HepG2 (cell line): ENCODE measurements around the gene SPNS1. TPM values are rescaled to one million over a fixed set of nuclear protein-coding genes. Genes with fewer than 3 reads are reported as not detected.

Experiments used
- CBFB ChIP-seq: sonication (generic); formaldehyde crosslinking; IDR thresholded peaks from 2 replicates; pipeline ENCODE4 v1.4.0; 2020; ENCODE audit warnings: missing genetic modification reagents
- DNMT1 ChIP-seq: sonication (generic); formaldehyde crosslinking; IDR thresholded peaks from 2 replicates; pipeline ENCODE4 v1.5.1; 2020; ENCODE audit warnings: mild to moderate bottlenecking, missing genetic modification reagents
- EEA1 ChIP-seq: sonication (generic); formaldehyde crosslinking; IDR thresholded peaks from 2 replicates; pipeline ENCODE4 v1.5.1; 2020; ENCODE audit warnings: mild to moderate bottlenecking, missing genetic modification reagents, borderline replicate concordance
- ELF3 ChIP-seq: IDR thresholded peaks from 2 replicates; pipeline ENCODE4 v1.6.1; 2016; ENCODE audit warnings: missing genetic modification reagents, missing compliant biosample characterization
- HIVEP1 ChIP-seq: sonication (generic); formaldehyde crosslinking; IDR thresholded peaks from 2 replicates; pipeline ENCODE4 v1.4.0; 2020; ENCODE audit warnings: mild to moderate bottlenecking, missing genetic modification reagents
- HMGXB3 ChIP-seq: sonication (generic); formaldehyde crosslinking; IDR thresholded peaks from 2 replicates; pipeline ENCODE4 v1.4.0; 2020; ENCODE audit warnings: missing genetic modification reagents, borderline replicate concordance
- JDP2 ChIP-seq: sonication (generic); formaldehyde crosslinking; IDR thresholded peaks from 2 replicates; pipeline ENCODE4 v1.8.1; 2022; ENCODE audit warnings: missing genetic modification reagents, borderline replicate concordance
- KDM4B ChIP-seq: sonication (generic); formaldehyde crosslinking; IDR thresholded peaks from 2 replicates; pipeline ENCODE4 v1.4.0; 2020; ENCODE audit warnings: missing genetic modification reagents
- KMT2A ChIP-seq: sonication (generic); formaldehyde crosslinking; IDR thresholded peaks from 2 replicates; pipeline ENCODE4 v1.4.0; 2020; ENCODE audit warnings: missing genetic modification reagents
- NFYC ChIP-seq: IDR thresholded peaks from 2 replicates; pipeline ENCODE4 v1.6.1; 2016; ENCODE audit warnings: missing genetic modification reagents, missing compliant biosample characterization
- NR0B2 ChIP-seq: sonication (generic); formaldehyde crosslinking; IDR thresholded peaks from 2 replicates; pipeline ENCODE4 v1.4.0; 2020; ENCODE audit warnings: mild to moderate bottlenecking, missing genetic modification reagents
- RFX1 ChIP-seq: fragments of 450-650 bp; IDR thresholded peaks from 2 replicates; pipeline ENCODE4 v1.6.1; 2017
- SMARCE1 ChIP-seq: fragments of 450-650 bp; IDR thresholded peaks from 2 replicates; pipeline ENCODE4 v1.6.1; 2017; ENCODE audit warnings: borderline replicate concordance
- SOX13 ChIP-seq, 3 experiments: fragments of 450-650 bp in 1 of 3; sonication (generic) in 1 of 3; formaldehyde crosslinking in 1 of 3; IDR thresholded peaks in 2 of 3; conservative IDR thresholded peaks in 1 of 3; 2 replicates each; pipeline versions ENCODE4 v1.5.0 to v1.6.1; 2016 to 2020; ENCODE audit warnings: antibody characterized with exemption in 1 of 3, mild to moderate bottlenecking in 1 of 3, missing compliant biosample characterization in 1 of 3, missing genetic modification reagents in 1 of 3, moderate library complexity in 1 of 3
- THYN1 ChIP-seq: sonication (generic); formaldehyde crosslinking; IDR thresholded peaks from 2 replicates; pipeline ENCODE4 v1.8.1; 2023; ENCODE audit warnings: low read depth, mild to moderate bottlenecking, moderate library complexity, missing genetic modification reagents, borderline replicate concordance
- TOPORS ChIP-seq: sonication (generic); formaldehyde crosslinking; IDR thresholded peaks from 2 replicates; pipeline ENCODE4 v1.8.0; 2023; ENCODE audit warnings: mild to moderate bottlenecking, missing genetic modification reagents
- ZFP36L1 ChIP-seq: sonication (generic); formaldehyde crosslinking; IDR thresholded peaks from 2 replicates; pipeline ENCODE4 v1.8.0; 2022; ENCODE audit warnings: mild to moderate bottlenecking, missing genetic modification reagents, moderate library complexity
- ZMAT5 ChIP-seq: sonication (generic); formaldehyde crosslinking; IDR thresholded peaks from 2 replicates; pipeline ENCODE4 v1.5.0; 2020; ENCODE audit warnings: mild to moderate bottlenecking, low read depth, missing genetic modification reagents, borderline replicate concordance
- ZNF18 ChIP-seq: sonication (generic); formaldehyde crosslinking; IDR thresholded peaks from 2 replicates; pipeline ENCODE4 v1.8.0; 2022; ENCODE audit warnings: mild to moderate bottlenecking, missing genetic modification reagents; ENCODE audit not compliant: insufficient replicate concordance
- ZNF24 ChIP-seq: fragments of 450-650 bp; IDR thresholded peaks from 2 replicates; pipeline ENCODE4 v1.6.1; 2017; ENCODE audit warnings: antibody characterized with exemption, mild to moderate bottlenecking
- ZNF44 ChIP-seq: sonication (generic); formaldehyde crosslinking; IDR thresholded peaks from 2 replicates; pipeline ENCODE4 v1.5.1; 2020; ENCODE audit warnings: mild to moderate bottlenecking, missing genetic modification reagents
- ZNF543 ChIP-seq: sonication (generic); formaldehyde crosslinking; IDR thresholded peaks from 2 replicates; pipeline ENCODE4 v1.4.0; 2020; ENCODE audit warnings: mild to moderate bottlenecking, missing genetic modification reagents
- ZNF713 ChIP-seq: sonication (generic); formaldehyde crosslinking; IDR thresholded peaks from 2 replicates; pipeline ENCODE4 v1.4.0; 2020; ENCODE audit warnings: mild to moderate bottlenecking, missing genetic modification reagents
- ZSCAN25 ChIP-seq: sonication (generic); formaldehyde crosslinking; IDR thresholded peaks from 2 replicates; pipeline ENCODE4 v1.8.0; 2022; ENCODE audit warnings: mild to moderate bottlenecking, missing genetic modification reagents
- polyA plus RNA-seq, 8 experiments: library from polyadenylated mRNA; depleted of rRNA in 3 of 8; stranded (reverse) in 7 of 8; unstranded in 1 of 8; fragments of >200 nt; fragmentation: Illumina TruSeq in 4 of 8; extraction: Trizol in 4 of 8; gene quantifications; 2 replicates each; pipeline versions ENCODE4 v1.2.1 to v1.2.3, GENCODE V29; 2011 to 2016; ENCODE audit warnings: low read depth in 4 of 8, missing spikeins in 1 of 8, mixed read lengths in 1 of 8; ENCODE audit not compliant: insufficient read depth in 1 of 8
- total RNA-seq, 5 experiments: library from RNA; depleted of rRNA; stranded (reverse); fragments of >200 nt; fragmentation: Illumina TruSeq; extraction: Trizol; gene quantifications; 2 replicates each; pipeline ENCODE4 v1.2.3, GENCODE V29; 2016; ENCODE audit warnings: low read depth in 1 of 5

Gene SPNS1
- total and polyA plus RNA-seq, 2 of the 13 experiments (the other 11 are each of a cell fraction or from before 2014, with no cell fraction given): 25.6 to 38.8 TPM

GRCh38 chr16:28974437-28975157 lies at the start of gene SPNS1 (continued):
- TF ChIP-seq ZNF713 (CRISPR knock-in tag): no peak
- peak; percentile 74 for TF ChIP-seq ZNF543 (CRISPR knock-in tag)
- TF ChIP-seq SOX13 (IDR thresholded peaks at IDR 0.05): no peak
- peak in 1 of 2 experiments; percentile 63; a peak in 2 of 4 replicates for TF ChIP-seq SOX13 (CRISPR knock-in tag; conservative IDR thresholded peaks at IDR 0.05 in 1 of 2, IDR thresholded peaks at IDR 0.05 in 1 of 2)
- no peak for TF ChIP-seq THYN1 (CRISPR knock-in tag)
- no peak for TF ChIP-seq ZNF24
- peak; percentile 71; the same call in 1 of the 2 replicates for TF ChIP-seq RFX1
- peak; percentile 42; the same call in 1 of the 2 replicates for TF ChIP-seq ELF3 (CRISPR knock-in tag)
- TF ChIP-seq ZFP36L1 (CRISPR knock-in tag): peak; percentile 96
- no peak; the same call in 1 of the 2 replicates for TF ChIP-seq ZMAT5
- TF ChIP-seq JDP2: no peak; the same call in 1 of the 2 replicates
- peak; percentile 88; the same call in 1 of the 2 replicates for TF ChIP-seq NR0B2 (CRISPR knock-in tag)
- peak; percentile 97 for TF ChIP-seq KDM4B (CRISPR knock-in tag)
- TF ChIP-seq TOPORS (CRISPR knock-in tag): no peak
- peak; percentile 92 for TF ChIP-seq CBFB (CRISPR knock-in tag)
- TF ChIP-seq EEA1: no peak
- peak; percentile 86 for TF ChIP-seq ZNF18 (CRISPR knock-in tag)
- TF ChIP-seq HMGXB3 (CRISPR knock-in tag): peak; percentile 88
- peak; percentile 98 for TF ChIP-seq HIVEP1 (CRISPR knock-in tag)
- TF ChIP-seq SMARCE1: no peak
- peak; percentile 95; the same call in 1 of the 2 replicates for TF ChIP-seq ZNF44 (CRISPR knock-in tag)
- peak; percentile 63; the same call in 1 of the 2 replicates for TF ChIP-seq KMT2A (CRISPR knock-in tag)
- peak; percentile 70 for TF ChIP-seq ZSCAN25 (CRISPR knock-in tag)
- peak; percentile 72 for TF ChIP-seq NFYC (CRISPR knock-in tag)
- TF ChIP-seq DNMT1 (CRISPR knock-in tag): peak; percentile 21; the same call in 1 of the 2 replicates
